T-helper 17 cell (primary cell): Measurements from ENCODE around the gene CALU. TPM values are rescaled to one million over a fixed set of nuclear protein-coding genes. Genes with fewer than 3 reads are reported as not detected.

Experiments
- ATAC-seq: fragments of 150-1000 bp; cut with Tn5 transposase; 2 replicates; pipeline ENCODE4 v1.10.0; 2021; ENCODE audit warnings: mild to moderate bottlenecking, moderate library complexity
- DNase-seq, 3 donors: peaks; one replicate each; pipeline versions ENCODE4 v3.0.0 to v3.0.0-alpha.2; 2020 to 2021
- H3K9me3 ChIP-seq: one replicate; pipeline ENCODE4 v1.7.0; 2013; ENCODE audit warnings: low read length, mild to moderate bottlenecking; ENCODE audit not compliant: control insufficient read depth, poor library complexity, severe bottlenecking
- H3K27ac Mint-ChIP-seq: one replicate; pipeline ENCODE4 v1.8.0; 2022; ENCODE audit warnings: mild to moderate bottlenecking, moderate library complexity, mixed read lengths
- H3K27me3 Mint-ChIP-seq: one replicate; pipeline ENCODE4 v1.8.0; 2022; ENCODE audit warnings: mixed read lengths
- H3K36me3 Mint-ChIP-seq: one replicate; pipeline ENCODE4 v1.8.0; 2022; ENCODE audit warnings: low read depth, mixed read lengths
- H3K4me1 Mint-ChIP-seq: one replicate; pipeline ENCODE4 v1.8.0; 2022; ENCODE audit warnings: mild to moderate bottlenecking, mixed read lengths
- H3K4me3 Mint-ChIP-seq: one replicate; pipeline ENCODE4 v1.8.0; 2022; ENCODE audit warnings: mild to moderate bottlenecking, moderate library complexity, mixed read lengths
- total RNA-seq, 4 donors: library from RNA in 2 of 4; stranded (reverse) in 2 of 4; gene quantifications; one replicate each; pipeline ENCODE4 v1.2.3 and lab custom pipeline; 2022 to 2026

Gene CALU
- total RNA-seq: 10 to 100 TPM; 19.9 to 28.1 TPM
- total RNA-seq (lab: John Stamatoyannopoulos, UW): 46.5 to 52.7 reads per million in 2 donors

DNA sequence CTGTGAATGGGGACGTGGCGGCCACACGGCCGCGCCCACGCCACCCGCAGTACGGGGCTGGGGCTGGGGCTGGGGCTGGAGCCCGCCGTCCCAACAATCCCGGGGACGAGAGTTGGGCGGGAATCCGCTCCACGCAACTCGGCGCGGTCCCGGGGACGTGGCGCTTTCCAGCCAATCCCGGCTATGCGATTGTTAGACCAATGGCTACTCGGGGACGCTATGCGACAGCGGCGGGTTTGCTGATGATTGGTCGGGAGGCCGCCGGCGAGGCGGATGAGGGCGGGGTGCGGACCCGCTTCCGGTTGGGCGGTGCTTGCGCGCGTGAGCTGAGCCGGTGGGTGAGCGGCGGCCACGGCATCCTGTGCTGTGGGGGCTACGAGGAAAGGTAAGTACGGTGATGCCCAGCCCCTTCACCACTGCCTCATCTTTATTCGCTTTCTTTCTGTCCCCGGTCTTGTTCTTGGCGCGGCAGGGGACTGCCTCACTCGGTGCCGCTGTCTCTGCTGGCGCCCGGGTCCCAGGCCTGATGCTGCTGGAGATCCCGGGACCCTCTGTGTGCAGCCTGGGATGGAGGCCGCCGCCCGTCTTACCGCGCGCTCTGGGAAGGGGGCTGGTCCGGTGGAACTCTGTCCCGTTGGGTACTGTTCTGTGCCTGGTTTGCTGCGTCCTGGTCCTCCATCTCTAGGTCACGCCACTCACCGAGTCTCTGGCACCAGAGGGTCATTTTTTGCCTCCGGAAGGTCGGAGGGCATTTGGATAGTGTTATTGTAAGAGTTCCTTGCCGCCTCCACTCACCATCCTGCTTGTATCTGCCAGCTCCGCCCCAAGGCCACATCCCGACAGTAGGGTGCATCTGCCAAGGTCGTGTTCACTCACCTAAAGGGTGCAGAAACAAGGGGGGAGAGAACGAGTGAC, at the start of gene CALU:
Gene CALU, plus strand, starts transcription at position 312 of the 915 bp plus-strand sequence. CDS start 9,225 bp downstream, outside the sequence.
- no peaks in the 10 kb centered on the region for H3K9me3 ChIP-seq
- peaks cover 37% of the 10 kb centered on the region for H3K4me1 Mint-ChIP-seq

DNA sequence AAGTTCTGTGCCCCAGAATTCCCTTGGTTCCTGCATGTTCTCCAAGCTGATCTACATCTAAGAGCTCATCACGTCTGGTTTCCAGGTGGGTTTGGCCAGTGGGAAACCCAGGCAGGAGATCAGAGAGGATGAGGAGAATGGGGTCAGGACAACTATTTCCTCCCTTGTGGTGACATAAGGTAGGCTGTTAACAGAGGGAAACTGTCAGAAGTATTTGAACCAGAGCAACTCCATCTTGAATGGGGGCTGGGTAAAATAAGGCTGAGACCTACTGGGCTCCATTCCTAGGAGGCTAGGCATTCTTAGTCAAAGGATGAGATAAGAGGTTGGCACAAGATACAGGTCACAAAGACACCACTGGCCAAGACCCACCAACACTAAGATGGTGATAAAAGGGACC, 47.9 kb upstream of the CALU start:
- no peak for ATAC-seq
- H3K4me3 Mint-ChIP-seq: no peak overlapping the region
- H3K27ac Mint-ChIP-seq: no peak overlapping the region
- H3K9me3 ChIP-seq: no peaks in the 10 kb centered on the region
- H3K27me3 Mint-ChIP-seq: peaks cover 30% of the 10 kb centered on the region
- no peak for DNase-seq
- H3K4me1 Mint-ChIP-seq: peaks cover 3% of the 10 kb centered on the region
- peaks cover 4% of the 10 kb centered on the region for H3K36me3 Mint-ChIP-seq

More for the DNA sequence above, at the start of gene CALU:
- Mint-ChIP-seq H3K36me3 (peaks cover 5% of the 10 kb centered on the region), H3K27ac (peak within 1 kb of the TSS; percentile 98), H3K27me3 (peaks cover 9% of the 10 kb centered on the region), H3K4me3 (peak within 1 kb of the TSS; percentile 100)
- DNase-seq (peak; percentile 87 to 91 (median 91)), ATAC-seq (peak; percentile 97)

DNA sequence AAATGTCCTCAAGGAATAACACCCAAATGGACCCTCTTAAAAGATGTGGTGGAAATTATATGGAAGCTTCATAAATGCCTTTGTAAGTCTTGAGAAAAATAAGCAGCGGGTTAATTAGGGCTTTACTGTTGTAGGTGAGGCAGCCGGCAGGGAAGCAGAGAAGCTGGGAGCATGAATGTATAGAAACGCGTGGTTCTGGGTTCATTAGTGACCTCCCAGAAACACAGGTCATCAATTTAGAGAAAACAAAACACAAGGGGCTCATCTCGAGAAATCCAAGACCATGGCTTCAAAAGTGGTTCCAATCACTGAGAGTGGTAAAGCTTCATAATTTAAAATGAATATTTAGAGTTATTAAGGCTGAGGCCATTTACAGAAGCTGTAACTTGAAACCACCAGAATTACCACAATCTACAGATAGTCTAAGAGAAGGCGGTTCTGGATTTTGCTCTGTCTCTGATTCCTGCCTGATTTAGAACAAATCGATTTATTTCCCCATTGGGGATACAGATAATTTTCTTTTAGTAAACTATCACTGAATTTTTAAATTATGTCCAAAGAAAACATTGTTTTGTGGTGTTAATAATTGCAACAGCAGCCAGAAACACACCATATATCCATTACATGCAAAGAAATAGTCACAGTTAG, 46.4 kb upstream of the CALU start:
- Mint-ChIP-seq H3K36me3 (peaks cover 4% of the 10 kb centered on the region), H3K27ac (peak overlapping the region; percentile 14), H3K4me3 (no peak overlapping the region), H3K27me3 (peaks cover 45% of the 10 kb centered on the region), H3K4me1 (peaks cover 6% of the 10 kb centered on the region)
- ATAC-seq (no peak), DNase-seq (no peak)
- no peaks in the 10 kb centered on the region for H3K9me3 ChIP-seq

DNA sequence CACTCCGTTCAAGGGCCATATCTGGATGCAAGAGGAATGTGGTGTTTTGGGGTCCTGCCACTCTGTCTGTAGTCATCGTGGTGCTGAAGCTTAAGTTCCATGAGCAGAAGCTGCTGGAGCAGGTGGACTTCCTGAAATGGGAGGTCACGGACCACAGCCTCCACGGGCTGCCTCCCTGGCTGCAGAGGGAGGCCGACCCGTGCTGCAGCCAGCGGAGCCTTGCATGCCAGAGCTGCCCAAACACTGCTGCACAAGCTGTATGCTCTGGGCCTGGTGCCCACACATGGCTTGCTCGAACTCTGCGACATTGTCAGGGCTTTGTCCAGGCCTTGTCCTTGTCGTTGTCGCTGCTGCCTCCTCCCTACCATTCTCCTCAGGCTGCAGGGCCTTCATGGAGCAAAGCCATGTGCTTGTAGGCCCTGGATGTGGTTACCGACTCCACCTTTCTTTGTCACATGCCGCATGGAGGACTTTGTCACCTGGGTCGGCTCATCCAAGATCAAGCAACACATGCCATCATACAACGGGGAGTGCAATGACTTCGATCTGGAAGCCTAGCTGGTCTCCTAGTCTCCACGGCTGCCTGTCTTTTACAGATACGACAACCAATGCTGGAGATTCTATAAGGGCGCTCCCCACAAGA, 45.7 kb upstream of the CALU start:
- peaks cover 4% of the 10 kb centered on the region for H3K36me3 Mint-ChIP-seq
- peaks cover 8% of the 10 kb centered on the region for H3K4me1 Mint-ChIP-seq
- no peak overlapping the region for H3K4me3 Mint-ChIP-seq

DNA sequence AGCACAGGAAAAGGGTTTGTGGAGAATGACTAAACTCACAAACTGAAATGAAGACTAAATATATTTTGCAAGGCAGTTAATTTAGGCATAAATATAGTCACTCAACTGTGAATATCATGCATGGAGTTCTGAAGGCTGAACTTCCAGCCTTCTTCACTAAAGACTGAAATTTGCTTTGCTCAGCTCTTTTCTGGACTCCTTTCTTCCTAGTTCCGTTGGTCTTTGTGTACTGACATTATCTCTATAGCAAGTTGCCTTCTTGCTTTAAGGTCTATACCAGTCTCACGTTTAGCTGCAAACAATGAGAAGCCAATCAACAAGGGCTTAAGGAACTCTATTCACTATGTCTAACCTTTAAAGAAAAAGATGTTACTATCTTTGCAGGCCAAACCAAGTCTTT, 44.4 kb upstream of the CALU start:
- peaks cover 8% of the 10 kb centered on the region for H3K4me1 Mint-ChIP-seq
- H3K9me3 ChIP-seq: no peaks in the 10 kb centered on the region
- ATAC-seq (no peak), DNase-seq (no peak)
- H3K27me3 Mint-ChIP-seq: peaks cover 61% of the 10 kb centered on the region
- H3K36me3 Mint-ChIP-seq: peaks cover 4% of the 10 kb centered on the region
- H3K4me3 Mint-ChIP-seq: no peak overlapping the region
- H3K27ac Mint-ChIP-seq: no peak overlapping the region

More for the DNA sequence above, 45.7 kb upstream of the CALU start:
- ATAC-seq: no peak
- peaks cover 53% of the 10 kb centered on the region for H3K27me3 Mint-ChIP-seq
- H3K9me3 ChIP-seq: no peaks in the 10 kb centered on the region
- DNase-seq: no peak
- H3K27ac Mint-ChIP-seq: peak overlapping the region; percentile 14

DNA sequence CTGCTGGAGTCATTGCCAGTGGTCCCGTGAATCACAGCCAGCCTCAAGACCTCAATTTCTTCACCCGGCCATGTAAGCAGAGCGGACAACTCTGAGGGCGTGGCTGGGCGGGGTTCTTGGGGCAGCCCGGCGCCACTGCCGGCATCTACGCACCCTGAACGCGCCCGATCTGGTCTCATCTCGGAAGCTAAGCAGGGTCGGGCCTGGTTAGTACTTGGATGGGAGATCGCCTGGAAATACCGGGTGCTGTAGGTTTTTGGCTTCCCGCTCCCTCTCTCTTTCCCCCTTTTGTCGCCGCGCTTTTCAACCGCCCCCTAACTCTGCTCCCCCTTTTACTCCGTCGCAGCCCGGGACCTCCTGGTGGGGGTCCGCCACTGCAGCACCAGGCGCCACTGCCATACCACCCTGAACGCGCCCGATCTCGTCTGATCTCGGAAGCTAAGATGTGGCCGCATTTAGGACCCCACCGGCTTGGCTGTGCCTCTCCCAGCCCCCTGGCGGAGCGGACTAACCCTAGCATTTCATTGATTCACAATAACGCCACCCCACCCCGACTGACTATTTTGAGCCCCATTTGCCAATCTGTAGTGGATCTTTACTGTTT, 41.8 kb upstream of the CALU start:
- peaks cover 6% of the 10 kb centered on the region for H3K36me3 Mint-ChIP-seq
- ATAC-seq (peak; percentile 76), DNase-seq (peak; percentile 10 to 43 (median 22))
- H3K9me3 ChIP-seq: no peaks in the 10 kb centered on the region
- peaks cover 5% of the 10 kb centered on the region for H3K4me1 Mint-ChIP-seq
- H3K27ac Mint-ChIP-seq: peak overlapping the region; percentile 80
- H3K27me3 Mint-ChIP-seq: peaks cover 76% of the 10 kb centered on the region
- peak overlapping the region; percentile 79 for H3K4me3 Mint-ChIP-seq

DNA sequence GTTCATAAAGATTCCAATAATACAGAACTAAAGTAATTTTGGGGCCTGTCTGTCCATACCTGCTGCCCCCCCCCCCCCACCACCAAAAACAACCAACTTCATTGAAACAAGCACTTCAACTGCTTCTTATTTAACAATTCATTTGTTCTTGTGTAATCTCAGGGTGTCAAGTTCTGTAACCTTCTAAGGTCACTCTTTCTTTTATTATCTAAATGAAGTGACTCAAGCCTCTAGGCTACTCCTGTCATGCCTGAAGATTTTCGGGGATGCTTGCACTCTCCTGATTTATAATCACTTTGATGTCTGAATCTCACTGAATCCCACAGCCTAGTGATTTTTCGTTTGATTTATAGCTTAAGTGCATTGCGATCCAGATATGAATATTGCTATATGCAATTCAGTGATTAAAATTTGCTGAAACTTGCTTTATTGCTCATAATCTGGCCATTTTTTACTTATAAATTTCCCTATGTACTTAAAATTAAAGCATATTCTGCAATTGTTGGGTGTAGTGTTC, 39.9 kb upstream of the CALU start:
- DNase-seq: no peak
- Mint-ChIP-seq H3K36me3 (peaks cover 6% of the 10 kb centered on the region), H3K27me3 (peaks cover 65% of the 10 kb centered on the region), H3K4me1 (peaks cover 9% of the 10 kb centered on the region), H3K27ac (no peak overlapping the region), H3K4me3 (no peak overlapping the region)
- no peaks in the 10 kb centered on the region for H3K9me3 ChIP-seq
- ATAC-seq: no peak

DNA sequence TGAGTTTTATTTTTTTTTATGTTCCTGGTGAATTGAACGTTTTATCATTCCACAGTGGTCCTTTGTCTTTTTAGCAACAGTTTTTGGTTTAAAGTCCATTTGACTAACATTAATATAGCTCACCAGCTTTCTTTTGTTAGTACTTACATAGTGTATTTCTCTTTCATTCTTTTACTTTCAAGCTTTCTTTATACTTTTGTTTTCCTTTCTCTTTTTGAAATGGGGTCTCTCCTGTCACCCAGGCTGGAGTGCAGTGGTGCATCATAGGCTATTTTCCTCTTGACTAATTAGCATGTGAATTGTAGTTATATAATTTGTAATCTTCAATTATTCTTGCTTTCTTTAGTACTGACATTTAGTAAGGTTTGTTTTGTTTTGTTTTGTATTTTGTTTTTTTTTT, 39.3 kb upstream of the CALU start:
- H3K4me3 Mint-ChIP-seq: no peak overlapping the region
- DNase-seq (no peak), ATAC-seq (no peak)
- H3K9me3 ChIP-seq: no peaks in the 10 kb centered on the region
- peaks cover 9% of the 10 kb centered on the region for H3K4me1 Mint-ChIP-seq
- H3K27ac Mint-ChIP-seq: no peak overlapping the region
- peaks cover 60% of the 10 kb centered on the region for H3K27me3 Mint-ChIP-seq
- H3K36me3 Mint-ChIP-seq: peaks cover 6% of the 10 kb centered on the region

DNA sequence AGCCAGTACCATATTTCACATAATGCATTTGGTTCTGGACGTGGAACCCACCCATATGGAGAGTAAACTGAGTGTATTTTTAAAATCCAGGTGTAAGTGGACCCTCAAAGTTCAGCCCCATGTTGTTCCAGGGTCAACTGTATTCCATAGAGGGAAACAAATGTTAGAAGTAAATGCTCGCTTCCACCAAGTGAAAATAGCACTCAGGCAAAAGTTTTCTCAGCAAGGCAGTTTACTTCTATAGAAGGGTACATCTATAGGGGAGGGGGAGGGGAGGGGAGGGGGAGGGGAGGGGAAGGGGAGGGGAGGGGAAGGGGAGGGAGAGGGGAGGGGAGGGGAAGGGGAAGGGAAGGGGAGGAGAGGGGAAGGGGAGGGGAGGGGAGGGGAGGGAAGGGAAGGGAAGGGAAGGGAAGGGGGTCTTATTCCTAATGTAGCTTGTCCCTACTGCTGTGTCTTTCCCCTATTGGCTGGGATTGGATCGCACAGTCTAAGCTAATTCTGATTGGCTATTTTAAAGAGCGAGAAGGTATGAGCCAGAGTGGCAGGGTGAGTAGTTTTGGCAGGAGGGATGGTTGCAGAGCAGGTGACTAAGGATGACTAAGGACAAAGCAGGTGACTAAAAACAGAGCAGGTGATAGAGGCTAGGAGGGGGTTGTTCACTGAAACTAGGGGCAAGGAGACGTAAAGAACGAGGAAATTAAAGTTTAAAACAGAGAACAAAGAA, 37.9 kb upstream of the CALU start:
- Mint-ChIP-seq H3K4me1 (peaks cover 9% of the 10 kb centered on the region), H3K36me3 (peaks cover 5% of the 10 kb centered on the region), H3K27me3 (peaks cover 56% of the 10 kb centered on the region), H3K4me3 (no peak overlapping the region), H3K27ac (no peak overlapping the region)
- ATAC-seq (no peak), DNase-seq (no peak)
- no peaks in the 10 kb centered on the region for H3K9me3 ChIP-seq

DNA sequence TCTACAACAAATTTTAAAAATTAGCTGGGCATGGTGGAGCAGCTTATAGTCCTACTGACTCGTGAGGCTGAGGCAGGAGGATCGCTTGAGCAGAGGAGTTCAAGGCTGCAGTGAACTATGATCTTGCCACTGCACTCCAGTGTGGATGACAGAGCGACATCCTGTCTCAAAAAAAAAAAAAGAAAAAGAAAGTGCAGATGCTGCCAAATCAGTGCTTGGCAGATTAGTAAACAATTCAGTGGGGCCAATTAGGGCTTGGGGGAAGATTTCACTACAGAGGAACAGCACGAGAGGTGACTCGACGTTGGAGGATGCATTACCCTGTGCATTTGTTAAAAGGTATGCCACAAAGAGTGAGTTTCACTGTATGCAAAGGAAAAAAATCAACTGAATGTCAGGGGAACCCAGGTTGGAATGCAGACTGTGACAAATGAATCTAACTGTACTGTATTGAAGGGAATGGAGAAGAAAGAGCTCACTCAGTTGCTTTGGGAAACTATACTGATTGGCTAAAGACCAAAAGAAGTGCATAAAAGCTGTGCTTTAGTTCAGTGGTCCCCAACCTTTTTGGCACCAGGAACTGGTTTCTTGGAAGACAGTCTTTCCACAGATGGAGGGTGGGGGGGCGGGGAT, 35.4 kb upstream of the CALU start:
- no peak for ATAC-seq
- H3K27me3 Mint-ChIP-seq: peaks cover 31% of the 10 kb centered on the region
- DNase-seq: no peak
- H3K4me3 Mint-ChIP-seq: no peak overlapping the region
- no peak overlapping the region for H3K27ac Mint-ChIP-seq
- H3K9me3 ChIP-seq: no peaks in the 10 kb centered on the region
- H3K4me1 Mint-ChIP-seq: peaks cover 4% of the 10 kb centered on the region
- H3K36me3 Mint-ChIP-seq: peaks cover 2% of the 10 kb centered on the region

DNA sequence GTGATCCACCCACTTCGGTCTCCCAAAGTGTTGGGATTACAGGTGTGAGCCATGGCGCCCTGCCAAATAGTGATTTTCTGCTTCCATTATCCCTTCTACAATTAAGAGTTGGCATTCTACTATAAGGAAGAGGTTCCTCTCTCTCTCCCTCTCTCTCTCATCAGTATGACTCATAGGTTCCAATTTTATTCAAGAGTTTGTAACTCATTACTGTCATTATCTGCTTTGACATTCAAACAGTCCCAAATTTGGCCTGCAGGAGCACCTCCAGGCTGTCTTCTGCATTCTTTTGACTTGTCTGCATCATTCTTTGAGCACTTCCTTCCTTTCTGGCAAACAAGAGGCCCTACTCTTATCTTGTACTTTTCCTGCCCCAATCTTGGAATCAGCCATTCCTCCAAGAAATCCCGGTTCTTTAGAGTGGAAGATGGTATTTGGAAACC, 33.2 kb upstream of the CALU start:
- H3K9me3 ChIP-seq: no peaks in the 10 kb centered on the region
- peaks cover 17% of the 10 kb centered on the region for H3K27me3 Mint-ChIP-seq
- H3K36me3 Mint-ChIP-seq: no peaks in the 10 kb centered on the region
- H3K4me3 Mint-ChIP-seq: no peak overlapping the region
- H3K27ac Mint-ChIP-seq: no peak overlapping the region
- peaks cover 4% of the 10 kb centered on the region for H3K4me1 Mint-ChIP-seq
- ATAC-seq (no peak), DNase-seq (no peak)

DNA sequence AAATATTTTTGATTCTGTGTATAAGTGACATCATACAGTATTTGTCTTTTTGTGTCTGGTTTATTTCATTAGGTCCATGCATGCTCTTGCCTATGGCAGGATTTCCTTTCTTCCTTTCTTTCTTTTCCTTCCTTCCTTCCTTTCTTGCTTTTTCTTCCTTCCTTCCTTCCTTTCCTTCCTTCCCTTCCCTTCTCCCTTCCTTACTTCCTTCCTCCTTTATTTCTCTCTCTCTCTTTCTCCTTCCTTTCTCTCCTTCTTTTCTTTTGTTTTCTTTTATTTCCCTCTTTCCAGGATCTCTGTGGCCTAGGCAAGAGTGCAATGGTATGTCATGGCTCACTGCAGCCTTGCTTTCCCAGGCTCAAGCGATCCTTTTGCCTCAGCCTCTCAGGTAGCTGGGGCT, 31.4 kb upstream of the CALU start:
- ATAC-seq: no peak
- Mint-ChIP-seq H3K27me3 (peaks cover 9% of the 10 kb centered on the region), H3K27ac (no peak overlapping the region), H3K4me1 (peaks cover 4% of the 10 kb centered on the region), H3K4me3 (no peak overlapping the region), H3K36me3 (no peaks in the 10 kb centered on the region)
- DNase-seq: no peak
- H3K9me3 ChIP-seq: no peaks in the 10 kb centered on the region
